GM12878 (cell line): ENCODE data around the gene ISY1. TPM values are rescaled to one million over a fixed set of nuclear protein-coding genes. Genes with fewer than 3 reads are reported as not detected.

Experiments used
- ATAC-seq: fragments of 200-7000 bp; cut with Tn5 transposase; 3 replicates; pipeline ENCODE4 v1.9.1; 2020; ENCODE audit warnings: mild to moderate bottlenecking, moderate library complexity
- BruUV-seq: library from RNA; stranded (reverse); fragments of 400-500 nt; replicated peaks from 2 replicates; lab custom pipeline; 2021; lab: Mats Ljungman, UMichigan
- CTCF ChIA-PET: fragments of 300-600 bp; sonication (Branson Sonifier 250); formaldehyde crosslinking; extraction: SDS; loops from one replicate; lab custom pipeline; 2021; ENCODE audit warnings: inconsistent platforms; lab: Yijun Ruan, JAX
- POLR2A ChIA-PET: fragments of 350-600 bp; formaldehyde crosslinking; extraction: SDS; loops from one replicate; lab custom pipeline; 2021; ENCODE audit warnings: inconsistent platforms; lab: Charles Lee
- RAD21 ChIA-PET: fragments of 300-600 bp; sonication (Branson Sonifier 250); formaldehyde crosslinking; loops from one replicate; lab custom pipeline; 2023; ENCODE audit warnings: antibody characterized with exemption; ENCODE audit not compliant: unreplicated experiment; lab: Charles Lee
- SMC1A ChIA-PET: fragments of 300-600 bp; sonication (Branson Sonifier 250); formaldehyde crosslinking; loops from one replicate; lab custom pipeline; 2023; ENCODE audit not compliant: unreplicated experiment, uncharacterized antibody; lab: Charles Lee
- DNase-seq: peaks from one replicate; pipeline ENCODE4 v3.0.0-alpha.2; 2011; ENCODE audit warnings: low read depth, low spot score
- FAIRE-seq: peaks from 3 replicates; lab custom pipeline; 2011; peaks lifted over from hg19 to GRCh38; lab: Jason Lieb, UNC
- H2AFZ ChIP-seq: 2 replicates; pipeline ENCODE4 v1.6.0; 2011; ENCODE audit warnings: low read depth, low read length, control low read depth; ENCODE audit not compliant: control insufficient read depth
- H3K27ac ChIP-seq: 2 replicates; pipeline ENCODE4 v1.5.1; 2011; ENCODE audit warnings: control low read depth; ENCODE audit not compliant: control insufficient read depth, insufficient read depth
- H3K27me3 ChIP-seq, 2 experiments: replicated peaks in 1 of 2; 2 replicates each; pipeline versions ENCODE4 v1.6.0 to v1.6.1; 2011; ENCODE audit warnings: low read length in 1 of 2; ENCODE audit not compliant: control insufficient read depth in 2 of 2, insufficient read depth in 2 of 2
- H3K36me3 ChIP-seq, 2 experiments: 2 replicates each; pipeline ENCODE4 v1.5.1; 2011; ENCODE audit warnings: low read length in 1 of 2; ENCODE audit not compliant: control insufficient read depth in 2 of 2, insufficient read depth in 2 of 2
- H3K4me1 ChIP-seq: 2 replicates; pipeline ENCODE4 v1.6.1; 2011; ENCODE audit warnings: mild to moderate bottlenecking, low read length, moderate library complexity, mixed read lengths; ENCODE audit not compliant: control insufficient read depth, insufficient read depth
- H3K4me2 ChIP-seq: 2 replicates; pipeline ENCODE4 v1.6.0; 2011; ENCODE audit warnings: control low read depth; ENCODE audit not compliant: control insufficient read depth, insufficient read depth
- H3K4me3 ChIP-seq: fragments of 200-600 bp; sonication (generic); 2 replicates; pipeline ENCODE4 v1.5.1; 2016
- H3K79me2 ChIP-seq: 2 replicates; pipeline ENCODE4 v1.6.0; 2011; ENCODE audit warnings: low read length; ENCODE audit not compliant: control insufficient read depth, insufficient read depth
- H3K9ac ChIP-seq: 2 replicates; pipeline ENCODE4 v1.8.0; 2011; ENCODE audit warnings: low read length, control low read depth, mixed read lengths; ENCODE audit not compliant: control insufficient read depth, insufficient read depth
- H3K9me3 ChIP-seq: replicated peaks from 3 replicates; pipeline ENCODE4 v1.5.1; 2011; ENCODE audit warnings: mild to moderate bottlenecking, low read length; ENCODE audit not compliant: control insufficient read depth, insufficient read depth
- H4K20me1 ChIP-seq: 2 replicates; pipeline ENCODE4 v1.6.0; 2011; ENCODE audit not compliant: control insufficient read depth, insufficient read depth
- HDGF ChIP-seq: fragments of 450-650 bp; IDR thresholded peaks from 2 replicates; pipeline ENCODE4 v1.6.1; 2016; ENCODE audit warnings: antibody characterized with exemption
- MTA3 ChIP-seq: IDR thresholded peaks from 2 replicates; pipeline ENCODE4 v1.6.1; 2012; ENCODE audit warnings: low read length, inconsistent platforms, borderline replicate concordance
- MXI1 ChIP-seq: fragments of 150-350 bp; IDR thresholded peaks from 2 replicates; pipeline ENCODE4 v1.6.1; 2011; ENCODE audit warnings: low read depth, mild to moderate bottlenecking, inconsistent platforms, low read length, improper control_type of control experiment
- POLR2A ChIP-seq: IDR thresholded peaks from 2 replicates; pipeline ENCODE4 v1.6.1; 2011; ENCODE audit warnings: low read depth, mild to moderate bottlenecking, low read length
- POLR2AphosphoS5 ChIP-seq: IDR thresholded peaks from 2 replicates; pipeline ENCODE4 v1.6.1; 2011; ENCODE audit warnings: mild to moderate bottlenecking, low read length, inconsistent platforms
- RFX5 ChIP-seq: IDR thresholded peaks from 2 replicates; pipeline ENCODE4 v1.6.1; 2011; ENCODE audit warnings: low read depth, low read length, improper control_type of control experiment
- WGBS: methylation state at CpG from one replicate; pipeline ENCODE4 v1.1.6; 2016; ENCODE audit warnings: low lambda C conversion rate; ENCODE audit not compliant: insufficient replicate concordance, insufficient coverage; ENCODE audit errors: missing lambda C conversion rate; 5-methylcytosine and 5-hydroxymethylcytosine counted together
- in situ Hi-C: fragments of 300-500 bp; cut with MboI; formaldehyde crosslinking; loops from 9 replicates; pipeline ENCODE4 v1.14.3; 2018; ENCODE audit warnings: mixed read lengths
- intact Hi-C: fragments of 100-400 bp; cut with micrococcal nuclease; formaldehyde crosslinking; loops from one replicate; pipeline ENCODE4 v1.14.2; 2022; ENCODE audit not compliant: unreplicated experiment
- polyA plus RNA-seq, 11 experiments: library from polyadenylated mRNA; depleted of rRNA in 4 of 11; unstranded in 6 of 11; stranded (reverse) in 5 of 11; fragments of >200 nt; fragmentation: Nextera tagmentation in 4 of 11; fragmentation: Illumina TruSeq in 1 of 11; extraction: Ambion mirVana in 4 of 11; extraction: Trizol in 1 of 11; gene quantifications; 1 replicate in 1 of 11; 2 replicates in 10 of 11; pipeline versions ENCODE4 v1.2.1 to v1.2.3, GENCODE V29; 2011 to 2016; ENCODE audit warnings: inconsistent platforms in 2 of 11, missing spikeins in 2 of 11, low read depth in 1 of 11
- total RNA-seq, 4 experiments: library from RNA; depleted of rRNA in 3 of 4; stranded (reverse); fragments of >200 nt in 3 of 4; fragmentation: Illumina TruSeq in 1 of 4; extraction: Trizol in 1 of 4; gene quantifications; 2 replicates each; pipeline versions ENCODE4 v1.2.1 to v1.2.3, GENCODE V29; 2013 to 2021

The ISY1 gene
- total and polyA plus RNA-seq, 10 of the 15 experiments (the other 5 are each of a cell fraction or from before 2014, with no cell fraction given) = 28.3 to 72.2 (median 44.7) TPM

- H3K27ac ChIP-seq = peak overlapping the region; percentile 97
- H3K4me1 ChIP-seq = peaks cover 9% of the 10 kb centered on the region
- no peaks in the 10 kb centered on the region for H3K27me3 ChIP-seq
- peak overlapping the region; percentile 97 for H3K4me3 ChIP-seq
- 0 out of 2 replicates have a peak, but pooled peaks have one; percentile 51 for TF ChIP-seq MXI1
- TF ChIP-seq HDGF = 0 out of 2 replicates have a peak, but pooled peaks have one; percentile 16
- peak; percentile 55; the same call in 1 of the 2 replicates for TF ChIP-seq MTA3
- peak; percentile 58; the same call in 1 of the 2 replicates for TF ChIP-seq POLR2AphosphoS5
- TF ChIP-seq RFX5 = no peak
- TF ChIP-seq POLR2A = 0 out of 2 replicates have a peak, but pooled peaks have one; percentile 24
- in situ Hi-C loops (no loop called here), intact Hi-C loops (loop anchor here (1.0 to 10.0 kb wide), 4 partner anchors 21 to 528 kb away; partner anchors contain the start of genes ISY1, RAB43 and RPN1)
- SMC1A ChIA-PET = interaction anchor here (0.7 to 1.6 kb wide), 3 partner anchors 11 to 116 kb away, joined by 3 to 6 read pairs (median 3); no protein-coding TSS in a partner anchor
- H3K79me2 ChIP-seq = peaks cover 80% of the 10 kb centered on the region
- POLR2A ChIA-PET = interaction anchor here (1.3 to 3.8 kb wide), 5 partner anchors 13 to 97 kb away, joined by 3 to 20 read pairs (median 7); partner anchors contain the start of gene RAB43
- peaks cover 10% of the 10 kb centered on the region for H4K20me1 ChIP-seq
- DNase-seq (no peak), FAIRE-seq (peak; percentile 61), ATAC-seq (peak; percentile 14)
- H2AFZ ChIP-seq = no peak overlapping the region
- peak overlapping the region; percentile 99 for H3K9ac ChIP-seq
- RAD21 ChIA-PET = interaction anchor here (1.2 to 2.0 kb wide), 3 partner anchors 21 to 64 kb away, joined by 3 to 4 read pairs (median 3); partner anchors contain the start of gene RAB43
- CTCF ChIA-PET = interaction anchor here (1.0 to 3.0 kb wide), 5 partner anchors 20 to 64 kb away, joined by 3 to 11 read pairs (median 4); no protein-coding TSS in a partner anchor
- peaks cover 1 to 7% of the 10 kb centered on the region in 2 experiments; a peak in 2 of 4 replicates for H3K36me3 ChIP-seq
- peak overlapping the region; percentile 83 for H3K4me2 ChIP-seq
- TSS peak; percentile 63 for BruUV-seq
- H3K9me3 ChIP-seq = no peaks in the 10 kb centered on the region; the same call in 2 of the 3 replicates
- 1% methylated on average over 24 of the region's 24 CpGs for WGBS
Observed at GRCh38 chr3:129182390-129183185, 21.7 kb upstream of the ISY1 start.
